HS-5 (cell line): Measurements from ENCODE around the gene RPL38.

Experiments used
- DNase-seq: peaks from one replicate; pipeline ENCODE4 v3.0.0-alpha.2; 2012; ENCODE audit warnings: low read depth

The RPL38 gene

GRCh38 chr17:74227271-74228080 is 24.0 kb downstream of the RPL38 start:
- DNase-seq: no peak

- no peak for DNase-seq
These were observed 25.0 kb downstream of the RPL38 start for GRCh38 chr17:74228306-74228978.

DNA sequence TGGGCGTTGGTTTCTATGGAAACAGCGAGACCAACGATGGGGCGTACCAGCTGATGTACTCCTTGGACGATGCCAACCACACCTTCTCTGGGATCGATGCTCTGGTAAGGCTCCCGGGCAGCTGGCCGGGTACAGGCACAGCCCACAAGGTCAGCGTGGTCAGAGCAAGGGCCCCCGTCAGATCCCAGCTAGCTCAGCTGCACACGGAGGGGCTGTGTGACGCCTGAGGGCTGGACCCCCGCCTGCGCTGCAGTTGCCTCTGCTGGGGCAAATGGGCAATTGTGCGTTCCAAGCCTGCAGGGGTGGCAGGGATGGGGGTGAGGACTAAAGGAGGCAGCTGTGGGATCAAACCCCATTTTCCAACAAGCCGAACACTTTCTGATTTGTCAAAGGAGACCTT is 27.4 kb downstream of the RPL38 start:
- no peak for DNase-seq

DNA sequence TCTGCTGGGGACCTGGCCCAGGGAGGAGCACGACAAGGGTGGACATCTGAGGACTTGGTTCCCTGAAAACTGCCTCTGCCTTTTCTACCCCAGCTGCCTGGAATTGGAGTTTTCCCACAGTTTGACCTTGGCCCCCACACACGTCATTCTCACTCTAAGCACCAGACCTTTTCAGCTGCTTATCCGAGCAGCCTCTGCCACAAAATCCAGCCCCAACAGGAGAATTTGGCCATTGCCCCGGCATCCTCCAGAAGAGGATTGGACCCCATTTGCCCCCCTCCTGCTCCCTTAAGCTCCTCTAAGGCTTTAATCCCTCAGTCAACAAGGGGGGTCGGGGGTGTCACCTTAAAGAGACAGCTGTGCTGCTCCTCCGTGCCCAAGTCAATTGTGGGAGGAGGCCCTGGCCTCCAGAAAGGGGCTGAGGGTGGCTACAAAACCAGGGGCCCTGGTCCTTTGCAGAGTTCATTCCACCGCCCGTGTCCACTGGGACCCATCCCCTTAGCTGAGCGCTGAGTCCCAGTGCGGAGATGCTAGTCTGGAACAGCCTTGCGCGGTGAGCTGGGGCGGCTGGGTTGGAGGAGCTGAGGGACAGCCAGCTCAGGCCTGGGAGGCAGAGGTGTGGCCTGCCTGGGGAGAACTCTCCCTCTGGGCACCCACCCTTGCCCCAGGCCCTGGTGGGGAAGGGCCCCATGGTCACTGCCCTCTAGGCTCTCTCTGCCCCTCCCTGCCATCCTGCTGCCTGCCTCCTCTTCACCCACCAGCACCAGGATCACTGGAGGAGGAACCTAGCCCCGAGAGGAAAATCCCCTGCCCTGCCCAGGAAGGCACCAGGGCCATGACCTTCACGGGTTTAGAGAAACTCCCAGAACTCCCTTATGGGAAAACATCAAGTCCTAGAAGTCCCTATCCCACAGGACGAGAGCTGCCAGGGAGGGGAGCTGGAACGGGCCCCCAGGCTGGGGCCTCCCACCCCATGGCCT is 28.7 kb downstream of the RPL38 start:
- no peak for DNase-seq

DNA sequence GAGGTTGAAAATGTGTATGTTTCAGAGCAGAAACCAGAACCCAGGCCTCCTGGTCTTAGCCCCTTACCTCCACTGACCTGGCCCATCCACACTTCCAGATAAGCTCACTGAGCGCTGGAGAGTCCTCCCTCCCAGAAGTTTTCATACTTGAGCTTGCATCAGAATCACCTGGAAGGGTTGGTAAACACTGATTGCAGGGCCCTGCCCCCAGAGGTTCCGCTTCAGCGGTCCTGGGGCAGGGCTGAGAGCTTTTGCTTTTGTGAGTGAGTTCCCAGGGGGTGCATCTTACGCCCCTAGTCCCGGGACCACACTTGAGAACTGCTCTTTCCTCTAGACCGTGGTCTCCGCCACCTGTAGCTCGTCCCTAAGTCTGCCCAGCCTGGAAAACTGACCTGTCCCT is 30.5 kb downstream of the RPL38 start:
- DNase-seq: no peak

- DNase-seq: no peak
These were observed 31.0 kb downstream of the RPL38 start for GRCh38 chr17:74234486-74234885.

GRCh38 chr17:74235040-74235581 is 31.6 kb downstream of the RPL38 start:
- no peak for DNase-seq

DNA sequence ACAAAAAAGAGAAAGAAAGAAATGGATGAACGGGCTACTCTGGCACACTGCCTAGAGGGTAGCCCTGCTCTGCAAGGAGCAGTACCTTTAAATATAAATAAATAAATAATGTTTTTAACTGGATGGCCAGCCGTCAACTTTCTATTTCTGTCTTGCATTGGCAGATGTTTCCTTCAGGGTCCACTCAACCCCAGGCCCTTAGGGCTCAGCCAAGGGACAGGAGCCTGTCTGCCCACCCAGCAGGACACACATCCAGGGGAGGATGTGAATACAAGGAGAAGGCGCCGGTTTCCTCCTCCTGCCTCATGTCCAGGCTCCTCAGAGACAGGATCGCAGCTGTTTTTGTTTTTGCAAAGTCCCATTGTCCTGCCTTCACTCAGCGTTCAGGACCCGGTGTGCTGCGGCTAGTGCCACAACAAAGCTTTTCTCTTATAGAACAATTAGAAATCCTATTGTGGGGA is 32.5 kb downstream of the RPL38 start:
- DNase-seq: no peak

- no peak for DNase-seq
These were observed 33.8 kb downstream of the RPL38 start for GRCh38 chr17:74237321-74237720.

GRCh38 chr17:74239172-74239571 is 35.7 kb downstream of the RPL38 start:
- no peak for DNase-seq

DNA sequence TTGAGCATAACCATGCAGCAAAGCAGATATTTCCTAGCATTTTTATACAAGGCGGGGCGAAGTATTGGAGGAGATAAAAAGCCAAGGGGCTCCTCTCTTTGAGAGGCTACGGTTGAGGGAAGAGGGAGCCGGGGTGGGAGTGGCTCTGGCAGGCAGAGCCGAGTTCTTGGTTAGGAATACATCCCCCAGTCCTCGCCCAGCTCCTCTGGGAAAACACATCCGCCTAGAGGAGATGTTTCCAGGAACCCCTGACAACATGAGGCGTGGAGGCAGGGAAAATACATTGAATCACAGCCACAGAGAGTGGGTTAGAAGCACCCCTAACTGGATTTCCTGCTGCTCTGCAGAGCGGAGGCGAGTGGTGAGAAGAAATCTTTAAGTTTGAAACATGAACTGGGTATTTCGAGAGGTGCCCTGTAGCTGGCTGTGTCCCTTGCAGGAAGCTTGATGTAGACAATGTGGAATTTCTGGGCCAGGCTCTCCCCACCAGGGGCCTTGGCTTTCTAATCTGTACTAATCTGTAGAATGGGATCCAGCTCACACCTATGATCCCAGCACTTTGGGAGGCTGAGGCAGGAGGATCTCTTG is 37.2 kb downstream of the RPL38 start:
- no peak for DNase-seq

- no peak for DNase-seq
These were observed 38.0 kb downstream of the RPL38 start for GRCh38 chr17:74241431-74241830.

GRCh38 chr17:74241847-74242246 is 38.4 kb downstream of the RPL38 start:
- DNase-seq: no peak

GRCh38 chr17:74243013-74243755 is 39.7 kb downstream of the RPL38 start:
- DNase-seq: no peak

- no peak for DNase-seq
These were observed 40.6 kb downstream of the RPL38 start for GRCh38 chr17:74244128-74244527.

DNA sequence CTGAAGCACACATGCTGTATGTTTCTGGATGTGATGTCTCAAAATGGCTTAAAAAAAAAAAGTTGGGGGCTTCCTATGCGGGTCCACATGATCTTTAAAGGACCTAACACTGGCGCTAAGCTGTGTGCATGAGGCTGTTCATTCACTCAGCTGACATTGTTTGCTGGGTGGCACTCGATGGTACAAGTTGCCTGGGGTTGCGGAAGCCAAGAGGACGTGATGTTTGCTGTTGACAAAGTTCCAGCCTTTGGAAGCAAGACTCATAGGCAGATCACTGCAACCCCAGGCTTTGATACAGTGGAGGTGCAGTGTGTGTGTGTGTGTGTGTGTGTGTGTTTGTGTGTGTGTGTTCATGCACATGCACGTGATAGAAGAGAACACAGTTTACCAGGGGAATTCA is 41.1 kb downstream of the RPL38 start:
- no peak for DNase-seq

DNA sequence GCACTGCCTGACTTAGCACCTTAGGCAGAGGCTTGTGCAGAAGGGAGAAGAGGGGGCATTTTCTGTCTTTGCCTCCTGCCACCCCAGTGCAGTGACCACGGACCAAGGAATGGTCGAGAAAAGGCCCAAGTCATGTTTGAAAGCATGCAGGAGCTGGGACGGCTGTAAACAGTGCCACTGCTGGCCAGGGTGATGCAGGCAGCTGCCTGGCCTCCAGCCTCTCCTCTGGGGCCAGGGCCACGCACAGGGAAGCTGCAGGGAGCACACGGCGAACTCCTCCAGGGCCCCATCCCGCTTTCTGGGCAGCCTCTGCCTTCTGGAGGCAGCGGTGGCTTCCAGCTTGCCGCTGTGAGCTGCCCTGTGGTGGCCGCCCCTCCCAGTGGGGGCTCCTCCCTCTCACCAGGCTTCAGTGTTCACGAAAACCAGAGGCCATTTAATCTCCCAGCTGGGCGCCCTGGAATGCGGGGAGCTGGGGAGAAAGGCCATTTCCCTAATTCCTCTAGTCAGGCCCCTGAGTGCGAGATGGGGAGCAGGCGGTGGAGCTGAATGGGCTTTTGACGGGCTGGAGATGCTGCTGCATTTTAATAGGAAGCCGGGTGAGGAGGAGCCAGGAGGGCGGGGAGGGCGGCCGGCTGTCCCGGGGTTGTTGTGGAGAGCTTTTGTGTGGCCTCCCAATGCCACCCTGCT is 41.8 kb downstream of the RPL38 start:
- DNase-seq: no peak

GRCh38 chr17:74245871-74246270 is 42.4 kb downstream of the RPL38 start:
- DNase-seq: no peak

DNA sequence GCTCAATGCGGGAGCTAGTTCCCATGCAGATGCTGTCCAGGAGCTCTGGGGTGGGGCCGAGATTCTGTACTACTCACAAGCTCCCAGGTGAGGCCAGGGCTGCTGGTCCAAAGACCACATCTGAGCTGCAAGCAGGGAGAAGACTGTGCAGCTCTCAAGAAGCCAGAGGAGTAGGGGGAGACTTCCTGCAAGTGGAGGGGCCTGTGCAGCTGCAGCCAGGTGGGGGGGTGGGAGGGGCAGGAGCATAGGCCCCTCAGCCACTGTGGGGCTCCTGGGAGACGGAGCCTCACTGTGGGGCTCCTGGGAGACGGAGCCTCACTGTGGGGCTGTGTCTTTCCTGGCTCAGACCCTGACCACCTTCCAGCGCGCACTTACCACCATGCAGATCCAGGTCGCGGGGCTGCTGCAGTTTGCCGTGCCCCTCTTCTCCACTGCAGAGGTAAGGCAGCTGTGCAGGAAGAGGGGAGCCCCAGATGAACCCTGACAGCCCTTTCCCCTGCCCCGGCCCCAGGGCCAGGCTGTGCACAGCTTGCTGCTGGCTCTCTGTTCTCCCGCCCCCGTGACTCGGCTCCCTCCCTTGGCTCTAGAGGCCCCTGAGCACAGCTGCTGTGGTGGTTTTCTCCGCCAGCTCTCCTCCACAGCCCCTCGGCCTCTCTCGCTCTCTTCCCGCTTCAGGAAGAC is 46.3 kb downstream of the RPL38 start:
- no peak for DNase-seq
